Measurements from ENCODE around the gene RHOD. TPM values are rescaled to one million over a fixed set of nuclear protein-coding genes. Genes with fewer than 3 reads are reported as not detected.

RHOD gene
- total RNA-seq, 1 donor from 2014 or later: 25.8 TPM

GRCh38 chr11:67055812-67056211 lies 835 bp upstream of the RHOD start:
- intact Hi-C loops (cut with DNase I): no loop called here
- no peak for DNase-seq (ENCODE audit: low spot score)

- DNase-seq (ENCODE audit: low spot score): no peak
Measured at GRCh38 chr11:67057205-67057672, 592 bp downstream of the RHOD start.

DNA sequence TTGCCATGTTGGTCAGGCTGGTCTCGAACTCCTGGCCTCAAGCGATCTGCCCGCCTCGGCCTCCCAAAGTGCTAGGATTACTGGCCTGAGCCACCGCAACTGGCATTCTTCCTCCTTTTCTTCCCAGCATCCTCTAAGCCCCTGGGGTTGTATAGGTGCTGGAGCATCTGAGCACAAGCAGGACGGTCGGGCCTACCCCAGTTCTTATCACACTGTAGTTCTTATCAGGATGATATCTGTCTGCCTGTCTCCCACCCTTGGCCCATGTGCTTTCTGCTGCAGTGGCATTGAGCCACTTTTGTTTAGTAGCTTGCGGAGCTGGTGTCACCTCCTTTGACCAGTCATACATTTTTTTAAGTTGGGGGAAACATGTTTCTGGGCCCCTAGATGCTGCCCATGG lies 1.9 kb downstream of the RHOD start:
- DNase-seq (ENCODE audit: low spot score): no peak
- intact Hi-C loops (cut with DNase I): no loop called here

More at GRCh38 chr11:67057205-67057672, 592 bp downstream of the RHOD start:
- intact Hi-C loops (cut with DNase I): no loop called here

- intact Hi-C loops (cut with DNase I): no loop called here
- DNase-seq (ENCODE audit: low spot score): no peak
Measured at GRCh38 chr11:67059671-67060070, 3.0 kb downstream of the RHOD start.

DNA sequence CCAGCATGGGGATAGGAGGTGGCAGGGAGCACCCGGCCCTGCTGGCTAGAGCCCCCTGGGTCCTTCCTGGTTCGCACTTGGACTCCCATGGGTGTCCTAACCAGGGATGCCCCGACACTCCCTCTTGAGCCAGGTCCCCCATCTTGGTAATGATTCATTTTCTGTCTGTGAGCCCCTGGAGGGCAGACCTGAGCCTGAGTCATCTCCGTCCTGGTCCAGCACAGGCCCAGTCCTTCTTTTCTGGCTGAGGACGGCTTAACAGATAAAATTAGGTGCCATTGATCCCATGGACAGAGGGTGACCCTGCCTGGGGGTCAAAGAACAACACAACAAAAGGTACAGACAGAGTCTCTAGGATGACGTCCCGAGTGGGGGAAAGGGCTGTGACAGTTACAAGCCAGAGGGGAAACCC lies 3.5 kb downstream of the RHOD start:
- DNase-seq (ENCODE audit: low spot score): no peak
- intact Hi-C loops (cut with DNase I): no loop called here

- intact Hi-C loops (cut with DNase I): no loop called here
- no peak for DNase-seq (ENCODE audit: low spot score)
Measured at GRCh38 chr11:67062526-67063373, 6.1 kb downstream of the RHOD start.

- intact Hi-C loops (cut with DNase I): no loop called here
- no peak for DNase-seq (ENCODE audit: low spot score)
Measured at GRCh38 chr11:67066333-67066709, 9.7 kb downstream of the RHOD start.

GRCh38 chr11:67071420-67072284 lies 15.0 kb downstream of the RHOD start:
- intact Hi-C loops (cut with DNase I): no loop called here

GRCh38 chr11:67072295-67072694 lies 15.6 kb downstream of the RHOD start:
- intact Hi-C loops (cut with DNase I): no loop called here
- no peak for DNase-seq (ENCODE audit: low spot score)

More at GRCh38 chr11:67071420-67072284, 15.0 kb downstream of the RHOD start:
- DNase-seq (ENCODE audit: low spot score): peak; percentile 89

DNA sequence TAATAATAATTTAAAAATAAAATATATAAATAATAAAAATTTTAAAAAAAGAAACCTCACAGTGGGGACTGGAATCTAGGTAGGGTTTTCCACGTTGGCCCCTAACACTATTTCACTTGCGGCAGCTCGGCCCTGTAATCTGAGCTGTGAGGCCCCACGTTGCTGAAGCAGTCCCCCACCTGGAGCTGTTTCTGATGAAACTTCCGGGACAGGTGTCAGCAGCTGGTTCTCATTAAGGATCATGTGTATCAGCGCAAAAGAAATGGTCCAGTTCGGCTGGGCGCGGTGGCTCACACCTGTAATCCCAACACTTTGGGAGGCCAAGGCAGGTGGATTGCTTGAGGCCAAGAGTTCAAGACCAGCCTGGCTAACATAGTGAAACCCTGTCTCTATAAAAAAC lies 17.3 kb downstream of the RHOD start:
- intact Hi-C loops (cut with DNase I): no loop called here
- DNase-seq (ENCODE audit: low spot score): no peak

GRCh38 chr11:67076202-67076601 lies 19.6 kb downstream of the RHOD start:
- DNase-seq (ENCODE audit: low spot score): no peak
- intact Hi-C loops (cut with DNase I): no loop called here

- DNase-seq (ENCODE audit: low spot score): no peak
- intact Hi-C loops (cut with DNase I): no loop called here
Measured at GRCh38 chr11:67079065-67079705, 22.5 kb downstream of the RHOD start.

DNA sequence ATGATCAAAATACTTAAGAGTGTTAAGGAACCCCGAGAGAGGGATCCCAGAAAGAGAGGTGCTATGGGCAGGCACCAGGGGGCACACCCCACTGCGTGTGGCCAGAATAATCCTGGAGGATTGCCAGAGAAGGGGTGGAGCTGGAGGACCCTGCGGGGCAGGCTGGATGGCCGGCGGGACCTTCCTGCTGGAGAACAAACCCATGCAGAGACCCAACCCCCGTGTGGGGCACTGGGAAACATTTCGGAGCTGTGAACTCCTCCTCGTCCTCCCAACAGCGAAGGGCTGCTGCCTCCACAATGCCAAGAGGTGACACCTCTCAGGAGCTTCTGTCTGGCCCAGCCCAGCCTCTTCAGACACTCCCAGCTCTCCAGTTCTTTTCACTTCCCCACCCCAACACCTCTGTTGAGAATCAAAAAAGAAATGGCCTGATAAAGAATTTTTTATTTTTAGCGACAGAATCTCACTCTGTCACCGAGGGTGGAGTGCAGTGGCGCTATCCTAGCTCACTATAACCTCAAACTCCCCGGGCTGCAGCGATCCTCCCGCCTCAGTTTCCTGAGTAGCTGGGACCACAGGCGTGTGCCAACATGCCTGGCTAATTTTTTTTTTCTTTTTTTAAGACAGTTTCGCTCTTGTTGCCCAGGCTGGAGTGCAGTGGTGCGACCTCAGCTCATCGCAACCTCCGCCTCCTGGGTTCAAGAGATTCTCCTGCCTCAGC lies 25.6 kb downstream of the RHOD start:
- DNase-seq (ENCODE audit: low spot score): no peak
- intact Hi-C loops (cut with DNase I): loop anchor here (5.0 to 10.0 kb wide), 2 partner anchors 85 to 243 kb away; no protein-coding TSS in a partner anchor

DNA sequence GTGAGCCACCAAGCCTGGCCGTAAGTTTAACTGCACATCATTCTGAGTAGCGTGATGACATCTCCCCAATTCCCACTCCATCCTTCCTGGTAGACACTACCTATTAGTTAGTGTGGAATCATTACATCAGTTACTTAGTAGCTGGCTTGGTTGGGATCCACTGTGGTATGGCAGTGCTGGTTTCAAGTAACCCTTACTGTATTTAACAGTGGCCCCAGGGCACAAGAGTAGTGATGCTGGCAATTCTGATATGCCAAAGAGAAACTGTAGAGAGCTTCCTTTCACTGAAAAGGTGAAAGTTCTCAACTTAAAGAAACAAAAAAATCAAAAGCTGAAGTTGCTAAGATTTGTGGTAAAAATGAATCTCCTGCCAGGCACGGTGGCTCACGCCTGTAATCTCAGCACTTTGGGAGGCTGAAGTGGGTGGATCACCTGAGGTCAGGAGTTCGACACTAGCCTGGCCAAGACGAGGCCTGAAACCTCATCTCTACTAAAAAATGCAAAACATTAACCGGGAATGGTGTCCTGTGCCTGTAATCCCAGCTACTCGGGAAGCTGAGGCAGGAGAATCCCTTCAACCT lies 27.2 kb downstream of the RHOD start:
- no peak for DNase-seq (ENCODE audit: low spot score)
- intact Hi-C loops (cut with DNase I): loop anchor here (5.0 to 10.0 kb wide), 2 partner anchors 83 to 241 kb away; no protein-coding TSS in a partner anchor

GRCh38 chr11:67085617-67086016 lies 29.0 kb downstream of the RHOD start:
- intact Hi-C loops (cut with DNase I): loop anchor here (10.0 kb wide), 1 partner anchor 239 kb away; no protein-coding TSS in a partner anchor
- no peak for DNase-seq (ENCODE audit: low spot score)

- DNase-seq (ENCODE audit: low spot score): no peak
- intact Hi-C loops (cut with DNase I): no loop called here
Measured at GRCh38 chr11:67090717-67091116, 34.1 kb downstream of the RHOD start.

DNA sequence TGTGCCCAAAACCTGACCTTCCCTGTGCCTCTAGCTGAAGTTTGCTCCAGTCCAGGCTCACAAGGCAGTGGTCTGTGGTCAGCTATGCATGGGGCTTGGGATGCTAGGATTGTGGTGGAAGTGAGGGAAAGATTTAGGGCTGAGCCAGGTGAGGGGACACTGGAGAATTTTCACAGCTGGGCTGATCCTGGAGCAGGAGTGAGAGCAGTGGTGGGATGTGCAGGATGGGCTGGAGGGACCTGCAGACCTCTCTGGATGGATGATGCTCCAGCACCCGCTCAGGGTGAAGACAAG lies 38.5 kb downstream of the RHOD start:
- intact Hi-C loops (cut with DNase I): no loop called here
- DNase-seq (ENCODE audit: low spot score): no peak

DNA sequence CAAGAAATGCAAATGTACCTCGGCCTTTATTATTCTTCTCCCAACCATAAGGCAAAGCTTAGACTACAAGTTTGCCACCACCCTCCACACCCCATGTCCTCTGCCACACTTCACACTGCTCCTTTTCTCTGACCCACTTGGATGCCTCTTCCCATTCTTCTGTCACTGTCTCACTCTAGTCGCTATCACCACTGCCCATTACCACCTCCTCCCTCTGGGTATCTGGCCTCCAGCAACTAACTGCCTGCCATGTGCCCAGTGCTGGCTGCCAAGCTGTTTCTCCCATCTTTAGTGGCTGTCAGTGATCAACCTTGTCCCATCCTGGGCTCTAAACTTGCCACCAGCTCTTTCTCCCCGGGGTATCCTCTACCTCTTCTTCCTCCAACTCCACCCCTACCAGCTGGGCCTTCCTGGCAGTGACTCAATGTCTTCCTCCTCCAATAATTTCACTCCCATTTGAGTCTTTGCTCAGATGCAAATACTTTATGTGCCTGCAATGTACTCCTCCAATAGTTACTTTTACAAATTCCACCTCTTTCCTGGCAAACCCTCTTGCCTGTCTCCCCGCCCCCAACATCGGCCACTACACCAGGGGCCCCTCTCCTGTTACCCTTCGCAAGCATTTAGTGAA lies 42.3 kb downstream of the RHOD start:
- intact Hi-C loops (cut with DNase I): no loop called here
- no peak for DNase-seq (ENCODE audit: low spot score)
